K562 treated with DMSO at 1 percent for 48 hours (cell line): ENCODE measurements around the gene CD109. TPM values are rescaled to one million over a fixed set of nuclear protein-coding genes. Genes with fewer than 3 reads are reported as not detected.

Experiments
- total RNA-seq: library from RNA; unstranded; fragments of 300-600 nt; gene quantifications from 2 replicates; pipeline ENCODE4 v1.2.3, GENCODE V29; 2022; ENCODE audit warnings: low replicate concordance; ENCODE audit errors: extremely low read depth

The CD109 gene
- total RNA-seq = not detected in 2 replicates

GRCh38 chr6:73695619-73696421 is at the start of gene CD109:
CD109 (plus strand) TSS chr6:73696203; CDS start chr6:73696216, 13 bp downstream.

GRCh38 chr6:73653571-73654424 is 42.2 kb upstream of the CD109 start, which contains the start of gene SLC17A5:
SLC17A5 (minus strand) TSS chr6:73653992; CDS start chr6:73653886, 106 bp downstream.

Other genes starting within 250 kb of the CD109 start
- not detected in 2 replicates for gene CGAS, start 243.9 kb upstream of the CD109 start, total RNA-seq
- gene MTO1, start 234.5 kb upstream of the CD109 start, total RNA-seq = not detected in 2 replicates
- gene EEF1A1, start 175.2 kb upstream of the CD109 start, total RNA-seq = 9,763 and 9,792 TPM in 2 replicates
- gene SLC17A5, start 42.2 kb upstream of the CD109 start, total RNA-seq = not detected in 2 replicates